ENCODE results near the gene ARHGAP15. TPM values are rescaled to one million over a fixed set of nuclear protein-coding genes. Genes with fewer than 3 reads are reported as not detected.

ARHGAP15 gene
- total RNA-seq, 1 experiment from 2014 or later, result 0.41 TPM

- CTCF ChIA-PET, result no interaction called here
- no peaks in the 10 kb centered on the region for H3K4me1 ChIP-seq (ENCODE audit: control insufficient read depth, insufficient read depth, low read length)
- no peaks in the 10 kb centered on the region for H3K9me3 ChIP-seq (ENCODE audit: control insufficient read depth, insufficient read depth, low read depth, low read length)
- intact Hi-C loops (cut with micrococcal nuclease; ENCODE audit: unreplicated experiment), result loop anchor here (5.0 kb wide), 2 partner anchors 61 to 1321 kb away; no protein-coding TSS in a partner anchor
- in situ Hi-C loops (cut with HindIII; ENCODE audit: low pct_unique_long_range_greater_than_20kb, low sequenced_read_pairs), result no loop called here
- H3K27me3 ChIP-seq (ENCODE audit: control insufficient read depth, insufficient read depth, low read length), result peaks cover 2% of the 10 kb centered on the region; the same call in 1 of the 2 replicates
- TF ChIP-seq TCF7L2 (IDR thresholded peaks at IDR 0.05; ENCODE audit: low read depth, low read length) (no peak), SIN3A (IDR thresholded peaks at IDR 0.05; ENCODE audit: borderline replicate concordance, insufficient read depth, low read depth, low read length) (no peak), POLR2AphosphoS5 (IDR thresholded peaks at IDR 0.05; ENCODE audit: low read depth, low read length) (no peak)
- TF ChIP-seq, protein P1, sequence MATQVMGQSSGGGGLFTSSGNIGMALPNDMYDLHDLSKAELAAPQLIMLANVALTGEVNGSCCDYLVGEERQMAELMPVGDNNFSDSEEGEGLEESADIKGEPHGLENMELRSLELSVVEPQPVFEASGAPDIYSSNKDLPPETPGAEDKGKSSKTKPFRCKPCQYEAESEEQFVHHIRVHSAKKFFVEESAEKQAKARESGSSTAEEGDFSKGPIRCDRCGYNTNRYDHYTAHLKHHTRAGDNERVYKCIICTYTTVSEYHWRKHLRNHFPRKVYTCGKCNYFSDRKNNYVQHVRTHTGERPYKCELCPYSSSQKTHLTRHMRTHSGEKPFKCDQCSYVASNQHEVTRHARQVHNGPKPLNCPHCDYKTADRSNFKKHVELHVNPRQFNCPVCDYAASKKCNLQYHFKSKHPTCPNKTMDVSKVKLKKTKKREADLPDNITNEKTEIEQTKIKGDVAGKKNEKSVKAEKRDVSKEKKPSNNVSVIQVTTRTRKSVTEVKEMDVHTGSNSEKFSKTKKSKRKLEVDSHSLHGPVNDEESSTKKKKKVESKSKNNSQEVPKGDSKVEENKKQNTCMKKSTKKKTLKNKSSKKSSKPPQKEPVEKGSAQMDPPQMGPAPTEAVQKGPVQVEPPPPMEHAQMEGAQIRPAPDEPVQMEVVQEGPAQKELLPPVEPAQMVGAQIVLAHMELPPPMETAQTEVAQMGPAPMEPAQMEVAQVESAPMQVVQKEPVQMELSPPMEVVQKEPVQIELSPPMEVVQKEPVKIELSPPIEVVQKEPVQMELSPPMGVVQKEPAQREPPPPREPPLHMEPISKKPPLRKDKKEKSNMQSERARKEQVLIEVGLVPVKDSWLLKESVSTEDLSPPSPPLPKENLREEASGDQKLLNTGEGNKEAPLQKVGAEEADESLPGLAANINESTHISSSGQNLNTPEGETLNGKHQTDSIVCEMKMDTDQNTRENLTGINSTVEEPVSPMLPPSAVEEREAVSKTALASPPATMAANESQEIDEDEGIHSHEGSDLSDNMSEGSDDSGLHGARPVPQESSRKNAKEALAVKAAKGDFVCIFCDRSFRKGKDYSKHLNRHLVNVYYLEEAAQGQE (IDR thresholded peaks at IDR 0.05; ENCODE audit: insufficient read depth in 1 of 2, low read depth in 2 of 2, low read length in 1 of 2), result no peak
- TF ChIP-seq, protein P2, sequence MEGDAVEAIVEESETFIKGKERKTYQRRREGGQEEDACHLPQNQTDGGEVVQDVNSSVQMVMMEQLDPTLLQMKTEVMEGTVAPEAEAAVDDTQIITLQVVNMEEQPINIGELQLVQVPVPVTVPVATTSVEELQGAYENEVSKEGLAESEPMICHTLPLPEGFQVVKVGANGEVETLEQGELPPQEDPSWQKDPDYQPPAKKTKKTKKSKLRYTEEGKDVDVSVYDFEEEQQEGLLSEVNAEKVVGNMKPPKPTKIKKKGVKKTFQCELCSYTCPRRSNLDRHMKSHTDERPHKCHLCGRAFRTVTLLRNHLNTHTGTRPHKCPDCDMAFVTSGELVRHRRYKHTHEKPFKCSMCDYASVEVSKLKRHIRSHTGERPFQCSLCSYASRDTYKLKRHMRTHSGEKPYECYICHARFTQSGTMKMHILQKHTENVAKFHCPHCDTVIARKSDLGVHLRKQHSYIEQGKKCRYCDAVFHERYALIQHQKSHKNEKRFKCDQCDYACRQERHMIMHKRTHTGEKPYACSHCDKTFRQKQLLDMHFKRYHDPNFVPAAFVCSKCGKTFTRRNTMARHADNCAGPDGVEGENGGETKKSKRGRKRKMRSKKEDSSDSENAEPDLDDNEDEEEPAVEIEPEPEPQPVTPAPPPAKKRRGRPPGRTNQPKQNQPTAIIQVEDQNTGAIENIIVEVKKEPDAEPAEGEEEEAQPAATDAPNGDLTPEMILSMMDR (IDR thresholded peaks at IDR 0.05), result no peak
- BruUV-seq (replicated peaks), result no TSS peak
- DNase-seq (ENCODE audit: low read depth, low spot score) (no peak), ATAC-seq (no peak)
- H3K27ac ChIP-seq (ENCODE audit: low read length), result no peak overlapping the region
- POLR2A ChIA-PET, result no interaction called here
- no peak overlapping the region for H3K4me3 ChIP-seq (ENCODE audit: low read depth in 2 of 2, low read length in 2 of 2)
- H3K36me3 ChIP-seq (ENCODE audit: control insufficient read depth, insufficient read depth, low read length), result no peaks in the 10 kb centered on the region
These were observed 31.8 kb downstream of the ARHGAP15 start for GRCh38 chr2:143160732-143161707.

GRCh38 chr2:143162123-143162837, 33.1 kb downstream of the ARHGAP15 start:
- in situ Hi-C loops (cut with HindIII; ENCODE audit: low pct_unique_long_range_greater_than_20kb, low sequenced_read_pairs) (no loop called here), intact Hi-C loops (cut with micrococcal nuclease; ENCODE audit: unreplicated experiment) (loop anchor here (1.0 to 5.0 kb wide), 3 partner anchors 60 to 1320 kb away; no protein-coding TSS in a partner anchor)
- POLR2A ChIA-PET, result no interaction called here
- Histone ChIP-seq H3K4me3 (ENCODE audit: low read depth in 2 of 2, low read length in 2 of 2) (no peak overlapping the region), H3K4me1 (ENCODE audit: control insufficient read depth, insufficient read depth, low read length) (no peaks in the 10 kb centered on the region), H3K36me3 (ENCODE audit: control insufficient read depth, insufficient read depth, low read length) (no peaks in the 10 kb centered on the region), H3K27me3 (ENCODE audit: control insufficient read depth, insufficient read depth, low read length) (peaks cover 2% of the 10 kb centered on the region; the same call in 1 of the 2 replicates), H3K27ac (ENCODE audit: low read length) (no peak overlapping the region), H3K9me3 (ENCODE audit: control insufficient read depth, insufficient read depth, low read depth, low read length) (no peaks in the 10 kb centered on the region)
- BruUV-seq (replicated peaks), result no TSS peak
- peak; percentile 18 for DNase-seq (ENCODE audit: low read depth, low spot score)
- no peak for TF ChIP-seq TCF7L2 (IDR thresholded peaks at IDR 0.05; ENCODE audit: low read depth, low read length)
- TF ChIP-seq, protein P1 (IDR thresholded peaks at IDR 0.05; ENCODE audit: insufficient read depth in 1 of 2, low read depth in 2 of 2, low read length in 1 of 2), result no peak
- TF ChIP-seq, protein P2 (IDR thresholded peaks at IDR 0.05), result peak; percentile 72
- TF ChIP-seq POLR2AphosphoS5 (IDR thresholded peaks at IDR 0.05; ENCODE audit: low read depth, low read length), result no peak
- no peak for TF ChIP-seq SIN3A (IDR thresholded peaks at IDR 0.05; ENCODE audit: borderline replicate concordance, insufficient read depth, low read depth, low read length)
- CTCF ChIA-PET, result no interaction called here
- peak; percentile 92 for ATAC-seq
